ENCODE measurements around the gene PRKCQ. TPM values are rescaled to one million over a fixed set of nuclear protein-coding genes. Genes with fewer than 3 reads are reported as not detected.

PRKCQ gene
- total RNA-seq, 2 donors from 2014 or later = 0.41 to 0.42 TPM

- Histone ChIP-seq H3K4me1 (ENCODE audit: control insufficient read depth in 1 of 2, low read depth in 2 of 2) (peaks cover 0 to 11% of the 10 kb centered on the region in 2 donors), H3K9me3 (no peaks in the 10 kb centered on the region), H3K27me3 (replicated peaks; ENCODE audit: insufficient read depth) (no peaks in the 10 kb centered on the region), H3K27ac (no peak overlapping the region), H3K36me3 (no peaks in the 10 kb centered on the region), H3K4me3 (no peak overlapping the region)
- TF ChIP-seq CTCF (IDR thresholded peaks at IDR 0.05) = no peak
- no peak for ATAC-seq (ENCODE audit: insufficient number of reproducible peaks, low FRiP score, low read depth)
- no peak for DNase-seq (ENCODE audit: low spot score)
Measured at GRCh38 chr10:6427357-6427959, 152.6 kb downstream of the PRKCQ start.

GRCh38 chr10:6426317-6426716 lies 153.8 kb downstream of the PRKCQ start:
- H3K4me1 ChIP-seq (ENCODE audit: control insufficient read depth in 1 of 2, low read depth in 2 of 2) = peaks cover 0 to 3% of the 10 kb centered on the region in 2 donors
- H3K4me3 ChIP-seq = no peak overlapping the region
- no peaks in the 10 kb centered on the region for H3K36me3 ChIP-seq
- DNase-seq (ENCODE audit: low spot score) (no peak), ATAC-seq (ENCODE audit: insufficient number of reproducible peaks, low FRiP score, low read depth) (no peak)
- no peak overlapping the region for H3K27ac ChIP-seq
- H3K27me3 ChIP-seq (replicated peaks; ENCODE audit: insufficient read depth) = no peaks in the 10 kb centered on the region
- no peaks in the 10 kb centered on the region for H3K9me3 ChIP-seq
- TF ChIP-seq CTCF (IDR thresholded peaks at IDR 0.05) = no peak

GRCh38 chr10:6423413-6424170 lies 156.5 kb downstream of the PRKCQ start:
- no peaks in the 10 kb centered on the region for H3K9me3 ChIP-seq
- no peak for TF ChIP-seq CTCF (IDR thresholded peaks at IDR 0.05)
- no peak overlapping the region for H3K4me3 ChIP-seq
- DNase-seq (ENCODE audit: low spot score) (no peak), ATAC-seq (ENCODE audit: insufficient number of reproducible peaks, low FRiP score, low read depth) (no peak)
- no peaks in the 10 kb centered on the region for H3K27me3 ChIP-seq (replicated peaks; ENCODE audit: insufficient read depth)
- H3K4me1 ChIP-seq (ENCODE audit: control insufficient read depth in 1 of 2, low read depth in 2 of 2) = no peaks in the 10 kb centered on the region
- H3K36me3 ChIP-seq = no peaks in the 10 kb centered on the region
- H3K27ac ChIP-seq = no peak overlapping the region

GRCh38 chr10:6423004-6423403 lies 157.1 kb downstream of the PRKCQ start:
- Histone ChIP-seq H3K9me3 (no peaks in the 10 kb centered on the region), H3K27me3 (replicated peaks; ENCODE audit: insufficient read depth) (no peaks in the 10 kb centered on the region), H3K36me3 (no peaks in the 10 kb centered on the region), H3K27ac (no peak overlapping the region), H3K4me1 (ENCODE audit: control insufficient read depth in 1 of 2, low read depth in 2 of 2) (no peaks in the 10 kb centered on the region), H3K4me3 (no peak overlapping the region)
- no peak for TF ChIP-seq CTCF (IDR thresholded peaks at IDR 0.05)
- DNase-seq (ENCODE audit: low spot score) (no peak), ATAC-seq (ENCODE audit: insufficient number of reproducible peaks, low FRiP score, low read depth) (no peak)

GRCh38 chr10:6418613-6419216 lies 161.4 kb downstream of the PRKCQ start:
- Histone ChIP-seq H3K9me3 (no peaks in the 10 kb centered on the region), H3K4me3 (no peak overlapping the region), H3K36me3 (no peaks in the 10 kb centered on the region), H3K27ac (no peak overlapping the region), H3K27me3 (replicated peaks; ENCODE audit: insufficient read depth) (no peaks in the 10 kb centered on the region), H3K4me1 (ENCODE audit: control insufficient read depth in 1 of 2, low read depth in 2 of 2) (no peaks in the 10 kb centered on the region)
- no peak for DNase-seq (ENCODE audit: low spot score)
- ATAC-seq (ENCODE audit: insufficient number of reproducible peaks, low FRiP score, low read depth) = no peak
- no peak for TF ChIP-seq CTCF (IDR thresholded peaks at IDR 0.05)
